ENCODE data around the gene LAX1.

DNA sequence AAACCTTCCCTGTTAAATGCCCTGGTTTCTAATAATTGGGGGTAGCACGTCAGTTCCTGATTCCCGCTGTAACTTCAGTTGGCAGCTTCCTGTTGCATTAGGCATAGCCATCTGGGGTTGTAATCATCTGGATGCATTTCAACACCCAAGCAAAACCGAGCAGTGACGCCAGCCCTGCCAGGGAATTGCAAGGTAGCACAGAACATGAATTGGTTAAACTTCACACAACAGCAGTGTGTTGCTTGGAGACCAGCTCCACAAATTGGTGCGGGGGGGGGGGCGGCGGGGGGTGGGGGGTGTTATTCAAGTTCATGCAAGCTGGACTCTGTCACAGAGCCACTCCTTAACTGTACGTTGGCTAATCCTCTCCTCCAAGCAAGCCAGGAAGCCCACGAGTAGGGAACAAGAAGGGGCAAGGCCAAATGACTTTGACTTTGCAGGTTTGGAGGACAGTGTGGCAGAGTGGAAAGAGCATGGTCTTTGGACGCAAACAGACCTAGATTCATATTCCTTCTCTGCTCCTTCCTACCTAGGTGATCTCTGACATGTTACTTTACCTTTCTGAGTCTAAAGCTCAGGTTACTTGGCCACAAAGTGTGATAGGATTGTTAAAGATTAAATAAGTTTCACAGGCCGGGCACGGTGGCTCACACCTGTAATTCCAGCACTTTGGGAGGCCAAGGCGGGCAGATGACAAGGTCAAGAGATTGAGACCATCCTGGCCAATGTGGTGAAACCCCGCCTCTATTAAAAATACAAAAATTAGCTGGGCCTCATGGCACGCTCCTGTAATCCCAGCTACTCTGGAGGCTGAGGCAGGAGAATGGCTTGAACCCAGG, 4.7 kb downstream of the LAX1 start:
- TF ChIP-seq, protein P1, sequence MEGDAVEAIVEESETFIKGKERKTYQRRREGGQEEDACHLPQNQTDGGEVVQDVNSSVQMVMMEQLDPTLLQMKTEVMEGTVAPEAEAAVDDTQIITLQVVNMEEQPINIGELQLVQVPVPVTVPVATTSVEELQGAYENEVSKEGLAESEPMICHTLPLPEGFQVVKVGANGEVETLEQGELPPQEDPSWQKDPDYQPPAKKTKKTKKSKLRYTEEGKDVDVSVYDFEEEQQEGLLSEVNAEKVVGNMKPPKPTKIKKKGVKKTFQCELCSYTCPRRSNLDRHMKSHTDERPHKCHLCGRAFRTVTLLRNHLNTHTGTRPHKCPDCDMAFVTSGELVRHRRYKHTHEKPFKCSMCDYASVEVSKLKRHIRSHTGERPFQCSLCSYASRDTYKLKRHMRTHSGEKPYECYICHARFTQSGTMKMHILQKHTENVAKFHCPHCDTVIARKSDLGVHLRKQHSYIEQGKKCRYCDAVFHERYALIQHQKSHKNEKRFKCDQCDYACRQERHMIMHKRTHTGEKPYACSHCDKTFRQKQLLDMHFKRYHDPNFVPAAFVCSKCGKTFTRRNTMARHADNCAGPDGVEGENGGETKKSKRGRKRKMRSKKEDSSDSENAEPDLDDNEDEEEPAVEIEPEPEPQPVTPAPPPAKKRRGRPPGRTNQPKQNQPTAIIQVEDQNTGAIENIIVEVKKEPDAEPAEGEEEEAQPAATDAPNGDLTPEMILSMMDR (IDR thresholded peaks at IDR 0.05): no peak
- no peak for TF ChIP-seq POLR2A (IDR thresholded peaks at IDR 0.05)

Data from esophagus squamous epithelium (tissue), 4 donors.